Suppressor macrophage (primary cell): ENCODE results near the gene PIAS3.
"Not testable (repeated sequence)": the region's sequence is repeated elsewhere in the genome, so short reads cannot be mapped to it uniquely, and the experiment has no call there.

Experiments used
- DNase-seq, 4 experiments: peaks; one replicate each; pipeline ENCODE4 v3.0.0-alpha.2; 2020 to 2022

Gene PIAS3

DNA sequence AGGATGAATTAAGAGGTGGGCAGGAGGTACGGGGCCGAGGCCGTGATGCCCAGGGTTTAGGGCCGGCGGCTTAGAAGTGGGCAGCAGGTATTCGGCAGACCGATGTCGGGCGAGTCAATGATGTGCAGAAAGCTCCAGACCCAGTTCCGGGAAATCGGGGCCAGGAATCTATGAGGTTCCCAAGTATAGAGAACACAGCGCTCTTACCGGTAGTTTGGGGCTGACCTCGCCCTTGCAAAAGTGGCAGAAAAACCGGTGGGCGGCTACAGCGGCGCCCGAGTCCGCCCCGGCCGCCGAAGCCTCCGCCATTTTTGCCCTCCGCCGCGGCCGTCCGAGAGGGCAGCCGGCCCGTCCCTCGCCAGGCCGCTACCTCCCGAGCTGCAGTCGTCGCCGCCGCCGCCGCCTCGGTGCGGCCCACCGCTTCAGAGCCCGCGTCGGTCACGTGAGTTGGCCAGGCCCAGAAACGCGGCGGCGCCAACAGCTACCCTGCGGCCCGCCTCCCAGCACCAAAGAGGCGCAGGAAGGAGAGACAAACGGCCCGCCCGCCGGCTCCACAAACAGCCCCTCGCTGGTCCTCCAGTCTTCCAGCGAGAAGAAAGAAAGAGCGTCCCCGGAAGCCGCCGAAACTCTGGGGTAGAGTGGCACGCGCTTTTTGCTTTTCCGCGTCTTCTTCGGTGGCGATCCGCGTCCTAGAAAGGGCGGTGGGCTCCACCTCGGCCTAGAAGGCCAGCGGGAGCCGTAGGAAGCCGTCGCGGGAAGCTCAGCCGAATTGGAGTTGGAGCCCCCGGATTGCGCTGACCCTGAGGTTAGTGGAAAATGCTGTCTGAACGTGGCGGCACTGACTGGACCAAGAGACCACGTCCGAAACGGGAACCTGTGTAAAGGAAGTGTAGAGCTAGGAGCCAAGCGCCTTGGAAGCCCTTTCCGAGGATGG lies 35.0 kb downstream of the PIAS3 start, which contains the start of the genes POLR3C and RNF115:
Gene POLR3C, plus strand, starts transcription at position 636 of the 934 bp plus-strand sequence. CDS start 1,577 bp downstream, outside the sequence.
Gene RNF115, minus strand, starts transcription at position 531 of the 934 bp plus-strand sequence. Its CDS starts 222 bp downstream, at position 309.
- DNase-seq = peak; percentile 88 to 95 (median 92)

GRCh38 chr1:145822779-145823331 lies 36.0 kb downstream of the PIAS3 start:
- not testable (repeated sequence) for DNase-seq

DNA sequence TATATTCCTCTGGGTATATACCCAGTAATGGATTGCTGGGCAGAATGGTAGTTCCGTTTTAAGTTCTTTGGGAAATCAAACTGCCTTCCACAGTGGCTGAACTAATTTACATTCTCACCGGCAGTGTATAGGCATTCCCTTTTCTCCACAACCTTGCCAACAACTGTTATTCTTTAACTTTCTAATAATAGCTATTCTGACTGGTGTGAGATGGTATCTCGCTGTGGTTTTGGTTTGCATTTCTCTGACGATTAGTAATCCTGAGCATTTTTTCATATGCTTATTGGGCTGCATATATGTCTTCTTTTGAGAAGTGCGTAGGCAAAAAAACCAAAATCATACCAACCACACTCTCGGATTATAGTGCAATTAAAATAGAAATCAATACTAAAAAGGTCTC lies 40.8 kb downstream of the PIAS3 start:
- DNase-seq = not testable (repeated sequence)

GRCh38 chr1:145812977-145813810 lies 45.7 kb downstream of the PIAS3 start:
- not testable (repeated sequence) for DNase-seq

- DNase-seq = no peak
Measured at GRCh38 chr1:145806844-145807243, 52.0 kb downstream of the PIAS3 start.

- no peak for DNase-seq
Measured at GRCh38 chr1:145806408-145806807, 52.5 kb downstream of the PIAS3 start.

- DNase-seq = no peak
Measured at GRCh38 chr1:145805057-145805456, 53.8 kb downstream of the PIAS3 start.

DNA sequence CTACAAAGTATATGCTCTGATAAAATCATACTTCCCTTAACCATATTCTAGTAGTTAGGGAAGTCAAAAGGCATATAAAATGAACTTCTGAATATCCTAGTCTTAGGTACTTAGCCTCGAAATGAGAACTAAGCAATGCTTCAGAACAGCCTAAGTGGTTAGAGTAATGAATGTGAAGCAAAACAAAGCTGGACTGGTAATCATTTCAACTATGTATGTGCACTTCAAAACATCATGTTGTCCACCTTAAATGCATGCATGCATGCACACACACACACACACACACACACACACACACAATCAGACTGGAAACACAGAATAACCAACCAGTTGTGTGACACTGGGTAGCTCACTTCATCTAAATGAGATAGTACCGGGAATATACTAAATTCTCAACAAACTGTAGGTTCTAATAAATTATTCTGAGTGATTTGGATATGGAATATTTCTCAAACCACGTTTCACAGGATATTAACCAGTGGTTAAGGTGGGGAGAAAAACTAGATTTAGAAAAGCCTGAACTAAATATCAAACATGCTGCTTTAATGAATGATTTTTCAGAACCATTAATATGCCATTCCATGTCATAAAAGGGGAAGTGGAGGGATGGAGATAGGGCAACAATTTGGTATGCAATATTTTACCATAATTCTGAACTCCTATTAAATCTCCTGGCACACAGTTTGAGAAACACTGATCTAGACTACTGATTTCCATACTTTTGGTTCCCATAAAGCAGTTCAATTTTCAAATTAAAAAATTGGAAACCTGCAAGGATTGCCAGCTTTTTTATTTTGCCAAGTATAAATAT lies 54.4 kb downstream of the PIAS3 start:
- peak in 2 of 4 experiments; percentile 9 to 24 for DNase-seq

DNA sequence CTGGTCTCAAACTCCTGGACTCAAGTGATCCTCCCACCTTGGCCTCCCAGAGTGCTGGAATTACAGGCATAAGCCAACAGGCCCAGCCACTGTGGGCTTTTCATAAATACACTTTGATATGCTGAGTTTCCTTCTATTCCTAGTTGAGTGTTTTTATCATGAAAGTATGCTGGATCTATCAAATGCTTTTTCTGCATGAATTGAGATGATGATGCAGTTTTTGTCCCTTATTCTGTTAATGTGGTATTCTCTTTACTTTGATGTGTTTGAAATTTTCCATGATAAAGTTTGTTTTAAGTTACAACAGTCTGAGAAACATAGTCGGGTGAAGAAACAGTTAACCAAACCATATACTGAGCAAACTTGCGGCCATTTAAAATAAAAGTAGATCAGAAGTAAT lies 59.1 kb downstream of the PIAS3 start:
- no peak for DNase-seq
